Activated T-helper 2 cell treated with anti-CD3 and anti-CD28 coated beads, Interferon-gamma antibody, Interleukin-2, Interleukin-4, amounts not matched to agents 10 μg/mL and 5 μg/mL and 100 μg/mL, durations not matched to agents 14 hours and 24 hours and 36 hours (primary cell): Measurements from ENCODE around the gene PTPRN2. TPM values are rescaled to one million over a fixed set of nuclear protein-coding genes. Genes with fewer than 3 reads are reported as not detected.

ENCODE experiments used
- DNase-seq: peaks from one replicate; pipeline ENCODE4 v3.0.0; 2021; ENCODE audit warnings: low spot score
- H3K27ac Mint-ChIP-seq: one replicate; pipeline ENCODE4 v1.8.0; 2021; ENCODE audit warnings: mixed read lengths
- H3K27me3 Mint-ChIP-seq: one replicate; pipeline ENCODE4 v1.8.0; 2021; ENCODE audit warnings: low read depth, mixed read lengths
- H3K36me3 Mint-ChIP-seq: one replicate; pipeline ENCODE4 v1.8.0; 2021; ENCODE audit warnings: low read depth, mixed read lengths
- H3K4me1 Mint-ChIP-seq: one replicate; pipeline ENCODE4 v1.8.0; 2021; ENCODE audit warnings: low read depth, mixed read lengths
- H3K4me3 Mint-ChIP-seq: one replicate; pipeline ENCODE4 v1.8.0; 2021; ENCODE audit warnings: low read depth, mild to moderate bottlenecking, moderate library complexity, mixed read lengths
- H3K9me3 Mint-ChIP-seq: one replicate; pipeline ENCODE4 v1.8.0; 2021; ENCODE audit warnings: mixed read lengths
- intact Hi-C: fragments of 100-400 bp; cut with micrococcal nuclease; formaldehyde crosslinking; loops from one replicate; pipeline ENCODE4 v1.15.1; 2023
- total RNA-seq: library from RNA; stranded (reverse); gene quantifications from 2 replicates; pipeline ENCODE4 v1.2.3, GENCODE V29; 2022

PTPRN2 gene
- total RNA-seq, 1 donor from 2014 or later: 1.3 TPM

DNA sequence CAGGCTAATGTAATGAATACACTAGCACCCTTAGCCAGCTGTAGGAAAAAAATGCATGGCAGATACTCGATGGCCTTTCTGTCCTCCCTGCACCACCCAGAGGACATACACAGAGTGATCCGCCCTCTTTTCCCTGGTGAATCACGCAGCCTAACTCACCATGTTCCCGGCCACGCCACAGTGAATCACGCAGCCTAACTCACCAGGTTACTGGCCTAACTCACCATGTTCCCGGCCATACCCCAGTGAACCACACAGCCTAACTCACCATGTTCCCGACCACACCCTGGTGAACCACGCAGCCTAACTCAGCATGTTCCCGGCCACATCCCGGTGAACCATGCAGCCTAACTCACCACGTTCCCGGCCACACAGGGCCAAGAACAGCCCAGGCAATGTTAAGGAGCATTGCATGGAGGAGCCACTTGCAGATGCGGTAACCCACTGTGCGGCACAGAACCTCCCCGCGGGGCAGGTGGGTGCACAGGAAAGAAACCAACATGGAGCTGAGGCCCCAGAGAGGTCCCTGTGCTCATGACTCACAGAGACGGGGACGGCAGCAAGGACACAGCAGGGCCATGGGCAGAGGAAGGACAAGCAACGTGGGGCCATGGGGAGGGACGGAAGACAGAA, 742.3 kb downstream of the PTPRN2 start:
- no peak overlapping the region for H3K4me3 Mint-ChIP-seq
- H3K27me3 Mint-ChIP-seq: no peaks in the 10 kb centered on the region
- H3K27ac Mint-ChIP-seq: no peak overlapping the region
- intact Hi-C loops: no loop called here
- H3K36me3 Mint-ChIP-seq: no peaks in the 10 kb centered on the region
- DNase-seq: no peak
- H3K9me3 Mint-ChIP-seq: no peaks in the 10 kb centered on the region
- H3K4me1 Mint-ChIP-seq: no peaks in the 10 kb centered on the region

DNA sequence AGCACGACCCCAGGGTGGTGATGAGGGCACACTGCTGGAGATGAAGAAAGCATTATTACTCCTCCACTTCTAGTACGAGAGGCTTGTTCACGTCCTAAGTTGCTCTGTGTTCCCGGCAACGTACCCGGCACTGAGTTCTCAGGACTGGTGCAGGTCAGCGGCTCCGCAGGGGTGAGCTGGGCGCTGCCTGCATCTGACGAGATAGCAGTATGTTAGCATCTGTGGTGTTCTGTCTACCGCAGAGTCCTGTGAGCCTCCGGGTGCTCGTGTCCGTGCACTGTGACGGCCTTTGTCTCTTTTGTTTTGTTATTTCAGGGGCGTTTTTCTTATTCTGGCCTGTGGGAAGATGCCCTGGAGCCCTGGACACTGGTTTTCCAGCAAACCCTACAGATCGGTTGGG, 743.0 kb downstream of the PTPRN2 start:
- Mint-ChIP-seq H3K4me1 (no peaks in the 10 kb centered on the region), H3K36me3 (no peaks in the 10 kb centered on the region), H3K4me3 (no peak overlapping the region), H3K27me3 (no peaks in the 10 kb centered on the region), H3K9me3 (no peaks in the 10 kb centered on the region), H3K27ac (no peak overlapping the region)
- no peak for DNase-seq
- intact Hi-C loops: no loop called here

DNA sequence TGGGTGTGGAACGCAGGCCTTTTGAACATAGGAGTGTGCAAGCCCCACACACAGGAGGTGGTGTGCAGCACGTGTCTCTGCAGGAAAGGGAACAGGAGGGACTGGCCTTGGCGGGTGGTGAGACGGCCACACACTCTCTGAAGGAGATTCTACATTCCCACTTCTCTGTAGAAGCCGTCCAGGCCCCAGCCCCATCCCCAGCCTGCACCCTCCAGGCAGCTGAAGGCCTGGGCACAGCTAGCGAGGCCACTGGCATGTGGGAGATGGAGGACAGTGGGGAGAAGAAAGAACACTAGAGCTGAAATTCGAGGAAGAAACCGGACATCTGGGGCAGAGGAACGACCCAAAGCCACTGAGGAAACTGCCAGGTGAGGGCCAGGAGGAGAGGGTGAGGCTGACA, 743.5 kb downstream of the PTPRN2 start:
- Mint-ChIP-seq H3K36me3 (no peaks in the 10 kb centered on the region), H3K27ac (no peak overlapping the region), H3K27me3 (no peaks in the 10 kb centered on the region), H3K4me3 (no peak overlapping the region), H3K9me3 (no peaks in the 10 kb centered on the region), H3K4me1 (no peaks in the 10 kb centered on the region)
- no peak for DNase-seq
- intact Hi-C loops: no loop called here

DNA sequence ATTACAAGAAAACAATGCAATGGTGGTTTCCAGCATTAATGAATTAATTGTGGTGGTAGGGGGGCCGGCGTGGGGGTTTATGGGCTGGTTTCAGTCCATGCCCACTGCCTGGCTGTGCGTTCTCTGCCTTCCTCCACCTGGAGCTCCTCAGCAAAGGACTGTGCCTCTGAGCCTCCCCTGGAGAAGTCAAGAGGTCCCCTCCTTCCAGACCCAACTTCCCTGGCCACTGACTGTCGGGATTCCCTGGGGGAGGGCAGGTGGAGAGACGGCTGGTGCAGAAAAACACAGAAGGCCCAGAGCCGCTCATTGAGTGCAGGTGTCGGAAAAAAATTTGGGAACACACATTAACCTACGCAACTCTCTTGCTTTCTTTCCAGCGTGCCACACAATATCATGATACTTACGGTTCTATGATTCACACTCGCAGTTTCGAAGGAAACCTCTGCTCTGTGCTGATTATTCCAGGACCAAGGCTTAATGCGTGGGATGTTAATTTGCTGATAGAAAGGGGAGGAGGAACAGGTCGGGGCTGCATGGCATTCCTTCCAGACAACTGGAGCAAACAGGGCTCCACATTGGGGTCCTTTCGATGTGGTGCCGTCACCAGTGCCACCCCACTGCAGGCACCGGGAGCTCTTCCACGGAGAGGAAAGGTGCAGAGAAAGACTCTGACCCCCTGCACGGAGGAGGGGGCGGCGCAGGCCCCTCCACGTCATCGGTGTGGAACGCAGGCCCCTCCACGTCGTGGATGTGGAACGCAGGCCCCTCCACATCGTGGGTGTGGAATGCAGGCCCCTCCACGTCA, 744.1 kb downstream of the PTPRN2 start:
- no peak for DNase-seq
- H3K36me3 Mint-ChIP-seq: no peaks in the 10 kb centered on the region
- H3K4me3 Mint-ChIP-seq: no peak overlapping the region
- no peak overlapping the region for H3K27ac Mint-ChIP-seq
- intact Hi-C loops: no loop called here
- H3K4me1 Mint-ChIP-seq: no peaks in the 10 kb centered on the region
- no peaks in the 10 kb centered on the region for H3K9me3 Mint-ChIP-seq
- H3K27me3 Mint-ChIP-seq: no peaks in the 10 kb centered on the region

DNA sequence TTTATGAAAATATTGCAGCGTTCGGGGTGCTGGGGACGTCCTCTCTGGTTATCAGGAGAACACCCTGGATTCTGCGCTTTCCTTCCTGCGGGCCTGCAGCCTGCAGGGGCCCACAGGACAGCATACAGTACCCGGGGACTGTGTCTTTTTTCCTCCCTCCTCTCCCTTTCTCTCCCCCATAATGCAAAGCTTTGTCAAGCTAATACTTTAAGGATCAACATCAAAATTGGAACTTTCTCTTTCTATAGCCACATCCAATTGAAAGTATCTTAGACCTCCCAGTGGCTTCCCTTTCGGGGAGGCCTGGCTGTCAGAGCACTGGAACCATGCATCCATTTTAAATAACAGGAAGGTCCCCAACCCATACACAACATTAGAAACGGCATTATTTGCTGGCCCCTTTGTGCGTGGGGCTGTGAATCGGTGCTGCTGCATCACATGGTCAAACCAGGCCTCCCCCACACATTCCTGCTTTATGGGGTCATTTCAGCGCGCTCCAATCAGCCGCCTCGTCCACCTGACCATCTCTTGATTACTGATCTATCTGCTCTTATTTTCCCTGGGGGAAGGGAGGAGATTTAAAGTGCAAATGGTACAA, 745.8 kb downstream of the PTPRN2 start:
- intact Hi-C loops: no loop called here
- Mint-ChIP-seq H3K27me3 (no peaks in the 10 kb centered on the region), H3K4me1 (no peaks in the 10 kb centered on the region), H3K36me3 (no peaks in the 10 kb centered on the region), H3K27ac (no peak overlapping the region), H3K9me3 (no peaks in the 10 kb centered on the region), H3K4me3 (no peak overlapping the region)
- no peak for DNase-seq

DNA sequence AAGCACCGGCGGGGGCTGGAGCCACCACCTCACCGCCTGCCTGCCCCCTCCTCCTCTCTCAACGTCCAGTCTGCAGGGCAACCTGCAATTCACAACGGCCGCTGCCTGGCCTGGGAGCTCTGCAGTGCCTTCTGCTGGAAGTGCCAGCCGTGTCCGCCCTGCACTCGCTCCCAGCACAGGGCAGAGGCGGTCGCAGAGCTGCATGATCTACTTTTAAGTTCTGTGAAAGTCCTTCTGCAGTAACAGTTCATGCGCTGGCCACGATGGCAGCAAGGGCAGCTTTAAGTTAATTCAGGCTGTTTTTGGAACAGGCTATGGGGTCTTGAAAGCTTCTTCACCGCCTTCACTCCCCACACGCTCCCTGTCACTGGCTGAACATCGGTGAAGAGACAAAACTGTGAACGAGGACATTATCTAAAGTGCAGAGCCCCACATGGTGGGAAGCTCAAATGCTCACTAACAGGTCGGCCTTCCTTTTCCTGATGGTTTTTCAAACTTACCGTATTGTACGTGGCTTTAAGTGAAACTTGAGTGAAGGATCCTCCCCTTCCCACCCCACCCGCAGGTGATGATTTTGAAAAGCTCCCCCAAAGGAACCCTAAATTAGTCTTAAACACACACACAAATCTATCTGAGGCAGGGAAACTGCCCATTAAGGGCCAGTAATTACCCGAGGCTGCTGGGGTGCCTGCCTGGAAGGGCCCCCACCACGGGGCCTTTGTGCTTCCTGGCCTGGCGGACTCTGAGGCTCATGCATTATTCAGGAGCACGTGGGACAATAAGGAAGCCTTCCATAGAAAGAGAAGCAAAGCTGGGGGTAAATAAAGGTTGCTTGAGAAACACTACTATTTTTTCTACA, 746.5 kb downstream of the PTPRN2 start:
- H3K4me3 Mint-ChIP-seq: no peak overlapping the region
- H3K9me3 Mint-ChIP-seq: no peaks in the 10 kb centered on the region
- H3K27ac Mint-ChIP-seq: no peak overlapping the region
- intact Hi-C loops: no loop called here
- no peaks in the 10 kb centered on the region for H3K4me1 Mint-ChIP-seq
- DNase-seq: no peak
- no peaks in the 10 kb centered on the region for H3K36me3 Mint-ChIP-seq
- H3K27me3 Mint-ChIP-seq: no peaks in the 10 kb centered on the region

DNA sequence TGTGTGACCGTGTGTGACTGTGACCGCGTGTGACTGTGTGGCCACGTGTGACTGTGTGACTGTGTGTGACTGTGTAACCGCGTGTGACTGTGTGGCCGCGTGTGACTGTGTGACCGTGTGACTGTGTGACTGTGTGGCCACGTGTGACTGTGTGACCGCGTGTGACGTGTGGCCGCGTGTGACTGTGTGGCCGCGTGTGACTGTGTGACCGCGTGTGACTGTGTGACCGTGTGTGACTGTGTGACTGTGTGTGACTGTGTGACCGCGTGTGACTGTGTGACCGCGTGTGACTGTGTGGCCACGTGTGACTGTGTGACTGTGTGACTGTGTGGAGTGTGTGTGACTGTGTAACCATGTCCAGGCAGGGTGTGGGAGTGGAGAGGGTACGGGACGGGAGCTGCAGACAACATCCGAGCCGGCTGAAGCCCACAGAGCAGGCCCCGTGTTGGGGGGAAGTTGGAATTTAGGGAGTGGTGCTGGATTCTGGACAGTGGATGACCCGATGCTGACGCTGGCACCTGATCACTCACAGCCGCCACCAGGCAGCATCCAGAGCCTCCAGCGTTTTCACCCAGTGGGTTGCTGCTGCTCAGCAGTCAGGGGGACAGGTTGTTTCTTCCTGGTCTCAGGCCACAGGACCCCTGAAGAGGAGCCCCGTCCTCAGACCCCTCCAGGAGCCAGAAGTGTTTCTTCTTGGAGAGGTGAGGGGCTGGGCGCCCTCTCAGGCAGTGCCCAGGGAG, 747.3 kb downstream of the PTPRN2 start:
- intact Hi-C loops: no loop called here
- Mint-ChIP-seq H3K27me3 (no peaks in the 10 kb centered on the region), H3K36me3 (no peaks in the 10 kb centered on the region)

DNA sequence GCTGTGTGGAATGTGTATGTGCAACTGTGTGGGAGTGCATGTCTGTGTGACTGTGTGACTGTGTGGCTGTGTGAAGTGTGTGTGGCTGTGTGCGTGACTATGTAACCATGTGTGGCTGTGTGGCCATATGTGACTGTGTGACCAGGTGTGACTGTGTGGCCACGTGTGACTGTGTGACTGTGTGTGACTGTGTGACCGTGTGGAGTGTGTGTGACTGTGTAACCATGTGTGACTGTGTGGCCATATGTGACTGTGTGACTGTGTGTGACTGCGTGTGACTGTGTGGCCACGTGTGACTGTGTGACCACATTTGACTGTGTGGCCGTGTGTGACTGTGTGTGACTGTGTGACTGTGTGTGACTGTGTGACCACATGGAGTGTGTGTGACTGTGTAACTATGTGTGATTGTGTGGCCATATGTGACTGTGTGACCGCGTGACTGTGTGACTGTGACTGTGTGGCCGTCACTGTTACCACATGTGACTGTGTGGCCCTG, 747.9 kb downstream of the PTPRN2 start:
- Mint-ChIP-seq H3K27ac (no peak overlapping the region), H3K4me1 (no peaks in the 10 kb centered on the region)

More for the DNA sequence above, 747.3 kb downstream of the PTPRN2 start:
- H3K9me3 Mint-ChIP-seq: no peaks in the 10 kb centered on the region
- no peak overlapping the region for H3K4me3 Mint-ChIP-seq
- no peak for DNase-seq
- H3K4me1 Mint-ChIP-seq: no peaks in the 10 kb centered on the region
- no peak overlapping the region for H3K27ac Mint-ChIP-seq

DNA sequence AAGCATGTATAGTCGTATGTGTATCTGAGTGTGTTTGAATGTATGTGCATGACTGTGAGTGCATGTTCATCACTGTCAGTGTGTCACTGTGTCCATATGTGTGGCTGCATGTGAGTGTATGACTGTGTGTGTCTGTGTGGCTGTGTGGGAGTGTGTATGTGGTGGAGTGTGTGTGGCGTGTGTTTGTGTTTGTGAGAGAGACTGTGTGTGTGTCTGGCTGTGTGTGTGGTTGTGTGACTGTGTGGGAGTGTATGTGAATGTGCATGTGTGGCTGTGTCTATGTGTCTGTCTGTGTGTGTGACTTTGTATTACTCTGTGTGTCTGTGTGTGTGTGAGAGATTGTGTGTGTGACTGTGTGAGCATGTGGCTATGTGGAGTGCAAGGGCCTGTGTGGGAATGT, 748.4 kb downstream of the PTPRN2 start:
- intact Hi-C loops: no loop called here
- no peaks in the 10 kb centered on the region for H3K27me3 Mint-ChIP-seq
- H3K36me3 Mint-ChIP-seq: no peaks in the 10 kb centered on the region
- no peak for DNase-seq
- H3K9me3 Mint-ChIP-seq: no peaks in the 10 kb centered on the region
- H3K27ac Mint-ChIP-seq: no peak overlapping the region
- H3K4me1 Mint-ChIP-seq: no peaks in the 10 kb centered on the region
- H3K4me3 Mint-ChIP-seq: no peak overlapping the region

More for the DNA sequence above, 747.9 kb downstream of the PTPRN2 start:
- no peaks in the 10 kb centered on the region for H3K27me3 Mint-ChIP-seq
- intact Hi-C loops: no loop called here
- H3K36me3 Mint-ChIP-seq: no peaks in the 10 kb centered on the region
- DNase-seq: no peak
- H3K9me3 Mint-ChIP-seq: no peaks in the 10 kb centered on the region
- no peak overlapping the region for H3K4me3 Mint-ChIP-seq

DNA sequence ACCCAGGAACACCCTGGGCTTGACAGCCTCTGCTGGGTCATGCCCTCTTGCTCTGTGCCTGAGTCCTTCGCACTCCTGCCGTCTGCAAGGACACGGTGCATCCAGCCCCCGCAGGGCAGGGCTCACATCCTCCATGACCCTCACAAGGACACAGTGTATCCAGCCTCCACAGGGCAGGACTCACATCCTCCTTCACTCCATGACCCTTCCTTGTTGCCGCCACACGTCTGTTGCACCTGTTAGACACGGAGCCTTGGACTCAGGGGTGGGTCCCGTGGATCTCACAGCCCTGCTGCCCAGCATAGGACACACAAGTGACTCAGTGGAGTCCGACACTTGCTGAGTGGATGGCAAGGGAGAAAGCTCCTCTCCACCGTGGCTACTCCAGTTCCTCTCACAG, 750.1 kb downstream of the PTPRN2 start:
- intact Hi-C loops: no loop called here
- no peak for DNase-seq
- Mint-ChIP-seq H3K4me1 (no peaks in the 10 kb centered on the region), H3K27me3 (no peaks in the 10 kb centered on the region), H3K4me3 (no peak overlapping the region), H3K27ac (no peak overlapping the region), H3K36me3 (no peaks in the 10 kb centered on the region), H3K9me3 (no peaks in the 10 kb centered on the region)

DNA sequence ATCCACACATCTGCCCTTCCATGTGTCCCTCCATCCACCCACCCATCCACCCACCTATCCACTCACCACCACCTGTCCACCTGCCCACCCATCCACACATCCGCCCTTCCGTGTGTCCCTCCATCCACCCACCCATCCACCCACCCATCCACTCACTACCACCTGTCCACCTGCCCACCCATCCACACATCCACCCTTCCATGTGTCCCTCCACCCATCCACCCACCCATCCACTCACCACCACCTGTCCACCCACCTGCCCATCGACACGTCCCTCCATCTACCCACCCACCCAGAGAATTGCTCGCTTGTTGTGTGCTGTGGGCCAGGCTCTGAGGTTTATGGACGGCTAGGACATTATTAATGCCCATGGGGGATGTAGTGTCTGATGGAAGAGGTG, 750.6 kb downstream of the PTPRN2 start:
- DNase-seq: no peak
- Mint-ChIP-seq H3K27ac (no peak overlapping the region), H3K4me1 (no peaks in the 10 kb centered on the region), H3K27me3 (no peaks in the 10 kb centered on the region), H3K9me3 (no peaks in the 10 kb centered on the region), H3K4me3 (no peak overlapping the region), H3K36me3 (no peaks in the 10 kb centered on the region)
- intact Hi-C loops: no loop called here

DNA sequence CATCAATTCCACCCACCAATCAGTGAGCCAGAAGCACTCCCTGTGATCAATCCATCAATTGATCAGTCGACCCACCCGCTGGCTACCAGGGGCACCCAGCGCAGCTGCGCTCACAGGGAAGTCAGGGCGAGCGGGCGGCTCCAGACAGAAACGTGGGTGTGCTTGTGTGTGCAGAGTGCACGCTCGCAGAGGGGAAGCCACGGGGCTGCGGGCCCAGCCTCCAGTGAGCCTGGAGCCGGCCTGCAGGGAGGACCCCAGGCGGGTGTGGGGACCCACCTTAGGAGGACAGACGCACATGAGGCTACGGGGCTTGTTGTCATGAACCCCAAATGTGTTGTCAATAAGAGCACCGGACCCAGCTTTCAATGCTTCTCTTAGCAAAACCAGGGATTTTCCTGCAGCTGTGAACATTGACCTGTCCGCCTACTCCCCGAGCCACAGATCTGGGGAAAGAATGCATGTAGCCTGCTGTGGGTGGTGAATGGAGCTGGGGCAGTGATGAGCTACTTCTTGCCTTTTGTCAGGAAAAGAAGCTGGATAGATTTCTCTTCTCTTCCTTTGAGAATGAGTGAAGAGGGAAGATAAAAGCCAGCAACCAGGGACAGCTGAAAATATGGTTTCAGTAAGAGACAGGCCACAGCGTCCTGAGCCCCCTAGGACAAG, 753.0 kb downstream of the PTPRN2 start:
- Mint-ChIP-seq H3K9me3 (no peaks in the 10 kb centered on the region), H3K36me3 (no peaks in the 10 kb centered on the region), H3K27me3 (no peaks in the 10 kb centered on the region), H3K4me1 (no peaks in the 10 kb centered on the region), H3K4me3 (no peak overlapping the region), H3K27ac (no peak overlapping the region)
- intact Hi-C loops: no loop called here
- DNase-seq: no peak
